ENCODE measurements around the gene ILDR1.

ILDR1 gene

DNA sequence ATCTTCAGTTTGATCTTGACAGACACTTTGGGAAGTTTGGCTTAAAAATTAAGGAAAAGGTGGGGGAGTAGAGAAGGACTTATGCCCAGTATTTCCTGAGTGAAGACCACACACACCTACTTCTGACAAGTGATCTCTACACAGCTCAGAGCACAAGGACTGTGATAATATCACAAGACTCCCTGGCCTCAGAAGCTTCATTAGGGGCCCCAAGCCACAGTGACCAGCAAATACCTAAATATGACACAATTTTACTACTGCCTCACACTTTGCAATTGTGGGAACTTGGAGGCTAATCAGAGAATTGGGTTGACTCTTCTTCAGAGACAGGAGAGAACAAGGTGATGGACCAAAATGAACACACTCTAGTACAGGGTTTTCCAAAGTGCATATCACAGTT lies 2.6 kb downstream of the ILDR1 start:
- DNase-seq (ENCODE audit: extremely low read depth, low read depth), result no peak
- TF ChIP-seq, protein P1, sequence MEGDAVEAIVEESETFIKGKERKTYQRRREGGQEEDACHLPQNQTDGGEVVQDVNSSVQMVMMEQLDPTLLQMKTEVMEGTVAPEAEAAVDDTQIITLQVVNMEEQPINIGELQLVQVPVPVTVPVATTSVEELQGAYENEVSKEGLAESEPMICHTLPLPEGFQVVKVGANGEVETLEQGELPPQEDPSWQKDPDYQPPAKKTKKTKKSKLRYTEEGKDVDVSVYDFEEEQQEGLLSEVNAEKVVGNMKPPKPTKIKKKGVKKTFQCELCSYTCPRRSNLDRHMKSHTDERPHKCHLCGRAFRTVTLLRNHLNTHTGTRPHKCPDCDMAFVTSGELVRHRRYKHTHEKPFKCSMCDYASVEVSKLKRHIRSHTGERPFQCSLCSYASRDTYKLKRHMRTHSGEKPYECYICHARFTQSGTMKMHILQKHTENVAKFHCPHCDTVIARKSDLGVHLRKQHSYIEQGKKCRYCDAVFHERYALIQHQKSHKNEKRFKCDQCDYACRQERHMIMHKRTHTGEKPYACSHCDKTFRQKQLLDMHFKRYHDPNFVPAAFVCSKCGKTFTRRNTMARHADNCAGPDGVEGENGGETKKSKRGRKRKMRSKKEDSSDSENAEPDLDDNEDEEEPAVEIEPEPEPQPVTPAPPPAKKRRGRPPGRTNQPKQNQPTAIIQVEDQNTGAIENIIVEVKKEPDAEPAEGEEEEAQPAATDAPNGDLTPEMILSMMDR (IDR thresholded peaks at IDR 0.05; ENCODE audit: low read depth, low read length), result no peak

DNA sequence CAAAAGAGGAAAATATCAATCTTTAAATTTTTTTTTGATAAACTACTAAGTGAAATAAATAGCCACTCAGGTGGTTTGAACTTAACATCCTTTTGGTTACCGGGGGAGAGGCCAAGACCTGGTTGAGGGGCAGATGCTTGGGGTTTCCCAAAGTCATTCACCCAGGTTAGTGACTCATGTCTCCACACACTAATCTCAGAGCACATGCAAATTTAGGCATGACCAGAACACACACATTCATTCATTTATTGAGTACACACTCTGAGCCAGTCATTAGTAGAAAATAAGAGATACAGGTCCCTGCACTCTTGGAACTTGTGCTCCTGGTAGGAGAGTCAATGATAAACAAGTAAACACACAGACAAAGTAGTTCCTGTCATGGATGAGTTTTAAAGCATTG lies 7.3 kb downstream of the ILDR1 start:
- DNase-seq (ENCODE audit: extremely low read depth, low read depth), result no peak
- TF ChIP-seq, protein P1 (IDR thresholded peaks at IDR 0.05; ENCODE audit: low read depth, low read length), result no peak

GRCh38 chr3:122013448-122013925 lies 8.6 kb downstream of the ILDR1 start:
- TF ChIP-seq, protein P1 (IDR thresholded peaks at IDR 0.05; ENCODE audit: low read depth, low read length), result no peak
- no peak for DNase-seq (ENCODE audit: extremely low read depth, low read depth)

DNA sequence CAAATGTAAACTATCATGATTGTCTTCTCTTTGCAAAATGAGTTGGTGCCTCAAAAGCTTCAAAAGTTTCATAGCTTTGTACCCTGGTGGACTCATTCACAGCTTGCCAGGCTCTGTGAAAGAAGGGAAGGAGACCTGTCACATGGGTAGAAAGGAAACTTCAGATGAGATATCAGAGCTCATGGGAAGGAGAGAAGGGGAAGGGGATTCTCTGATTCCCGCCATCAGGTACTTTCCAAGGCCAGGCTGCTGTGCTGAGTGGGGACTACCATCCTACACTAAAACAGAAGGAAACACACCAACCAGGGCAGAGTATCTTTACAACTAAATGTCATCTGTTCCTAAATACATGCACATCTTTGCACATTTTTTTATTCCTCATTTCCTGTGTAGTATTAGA lies 9.2 kb downstream of the ILDR1 start:
- TF ChIP-seq, protein P1 (IDR thresholded peaks at IDR 0.05; ENCODE audit: low read depth, low read length), result no peak
- DNase-seq (ENCODE audit: extremely low read depth, low read depth), result no peak

DNA sequence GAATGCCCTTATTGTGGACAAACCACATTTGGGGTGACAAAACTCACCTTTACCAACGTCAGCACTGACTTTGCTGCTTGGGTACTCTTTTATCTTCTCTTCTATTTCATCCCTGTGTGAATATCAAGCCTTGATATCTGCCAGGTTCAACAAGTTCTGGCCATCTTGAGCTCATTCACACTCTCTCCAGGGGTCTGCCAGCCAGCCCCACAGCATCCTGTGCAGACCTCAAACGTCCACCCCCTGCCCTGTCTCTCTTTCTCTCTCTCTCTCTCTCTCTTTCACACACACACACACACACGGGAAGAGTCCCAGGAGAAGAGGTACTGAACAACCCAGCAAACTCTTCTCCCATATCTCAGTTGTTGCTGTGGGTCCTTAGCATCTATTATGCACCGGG lies 10.7 kb downstream of the ILDR1 start:
- DNase-seq (ENCODE audit: extremely low read depth, low read depth), result no peak
- TF ChIP-seq, protein P1 (IDR thresholded peaks at IDR 0.05; ENCODE audit: low read depth, low read length), result no peak

GRCh38 chr3:122010506-122010905 lies 11.5 kb downstream of the ILDR1 start:
- TF ChIP-seq, protein P1 (IDR thresholded peaks at IDR 0.05; ENCODE audit: low read depth, low read length), result no peak
- DNase-seq (ENCODE audit: extremely low read depth, low read depth), result no peak

DNA sequence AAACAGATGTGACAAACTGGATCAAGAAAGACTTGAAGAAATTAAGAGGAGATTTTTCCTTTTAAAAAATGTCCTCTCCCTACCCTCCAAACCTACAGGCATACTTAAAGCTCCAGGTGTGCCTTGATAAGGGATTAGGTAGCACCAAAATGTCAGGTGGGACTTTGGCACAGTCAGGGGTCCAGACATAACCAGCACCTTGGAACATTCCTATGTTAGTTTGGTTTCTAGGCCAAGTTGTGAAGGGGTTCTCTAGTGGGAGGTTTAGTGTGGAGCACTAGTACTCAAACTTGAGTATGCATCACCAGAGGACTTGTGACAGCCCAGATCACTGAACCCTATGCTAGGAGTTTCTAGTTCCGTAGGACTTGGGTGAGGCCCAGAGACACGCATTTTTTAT lies 13.9 kb downstream of the ILDR1 start:
- TF ChIP-seq, protein P1 (IDR thresholded peaks at IDR 0.05; ENCODE audit: low read depth, low read length), result no peak
- DNase-seq (ENCODE audit: extremely low read depth, low read depth), result no peak
